HCT116 (cell line): ENCODE results near the gene DENND4A. TPM values are rescaled to one million over a fixed set of nuclear protein-coding genes. Genes with fewer than 3 reads are reported as not detected.

Experiments used
- ATAC-seq: fragments of 200-7000 bp; cut with Tn5 transposase; 2 replicates; pipeline ENCODE4 v1.9.1; 2020; ENCODE audit warnings: mild to moderate bottlenecking, moderate library complexity
- BruUV-seq: library from RNA; stranded (reverse); fragments of 400-500 nt; replicated peaks from 2 replicates; lab custom pipeline; 2021; lab: Mats Ljungman, UMichigan
- CTCF ChIA-PET: fragments of 300-600 bp; sonication (Branson Sonifier 250); formaldehyde crosslinking; loops from one replicate; lab custom pipeline; 2021; ENCODE audit warnings: antibody characterized with exemption; lab: Charles Lee
- POLR2A ChIA-PET: fragments of 300-600, 350-600 bp; sonication (Branson Sonifier 250); formaldehyde crosslinking; loops from one replicate; lab custom pipeline; 2021; ENCODE audit warnings: antibody characterized with exemption; lab: Charles Lee
- RAD21 ChIA-PET, 2 experiments: fragments of 300-600 bp; sonication (Branson Sonifier 250); formaldehyde crosslinking; loops; one replicate each; lab custom pipeline; 2023; ENCODE audit warnings: low total read pairs in 2 of 2; ENCODE audit not compliant: uncharacterized antibody in 2 of 2, unreplicated experiment in 2 of 2, low non-redundant PET in 1 of 2; lab: Charles Lee
- DNase-seq: peaks from one replicate; pipeline ENCODE4 v3.0.0-alpha.2; 2010; ENCODE audit warnings: low read depth, low spot score
- H2AFZ ChIP-seq: fragments of 200-600 bp; shearing (Covaris generic), sonication (generic); 2 replicates; pipeline ENCODE4 v1.6.1; 2017; ENCODE audit warnings: low read depth, mixed run types, mixed read lengths, antibody characterized with exemption, low read length; ENCODE audit not compliant: poor library complexity, severe bottlenecking
- H3K27ac ChIP-seq: 2 replicates; pipeline ENCODE4 v1.5.1; 2012; ENCODE audit warnings: low read depth, low read length
- H3K27me3 ChIP-seq: fragments of 200-600 bp; sonication (generic); 2 replicates; pipeline ENCODE4 v1.6.1; 2016; ENCODE audit warnings: mixed run types, low read length, mixed read lengths; ENCODE audit not compliant: insufficient read depth
- H3K36me3 ChIP-seq, 2 experiments: fragments of 200-500 bp in 1 of 2; fragments of 200-600 bp in 1 of 2; sonication (Bioruptor generic) in 1 of 2; sonication (generic) in 1 of 2; 2 replicates each; pipeline versions ENCODE4 v1.5.1 to v1.6.1; 2014 to 2016; ENCODE audit warnings: low read length in 2 of 2, inconsistent platforms in 1 of 2, mixed read lengths in 1 of 2, mixed run types in 1 of 2; ENCODE audit not compliant: insufficient read depth in 2 of 2, control insufficient read depth in 1 of 2
- H3K4me1 ChIP-seq, 2 experiments: fragments of 200-600 bp in 1 of 2; sonication (generic) in 1 of 2; 2 replicates each; pipeline versions ENCODE4 v1.5.1 to v1.6.1; 2012 to 2017; ENCODE audit warnings: low read length in 2 of 2, inconsistent platforms in 1 of 2, mild to moderate bottlenecking in 1 of 2, mixed read lengths in 1 of 2, mixed run types in 1 of 2, moderate library complexity in 1 of 2; ENCODE audit not compliant: insufficient read depth in 2 of 2, control insufficient read depth in 1 of 2
- H3K4me2 ChIP-seq: fragments of 200-600 bp; sonication (generic); 2 replicates; pipeline ENCODE4 v1.6.1; 2017; ENCODE audit warnings: mixed run types, low read length, mixed read lengths
- H3K4me3 ChIP-seq, 2 experiments: fragments of 200-600 bp in 1 of 2; sonication (generic) in 1 of 2; replicated peaks in 1 of 2; 2 replicates each; pipeline ENCODE4 v1.5.1; 2011 to 2016; ENCODE audit warnings: low read length in 2 of 2, control low read depth in 1 of 2, low read depth in 1 of 2, mild to moderate bottlenecking in 1 of 2, mixed read lengths in 1 of 2, mixed run types in 1 of 2
- H3K79me2 ChIP-seq: fragments of 200-600 bp; sonication (generic); 2 replicates; pipeline ENCODE4 v1.6.1; 2017; ENCODE audit warnings: mild to moderate bottlenecking, mixed run types, low read length, moderate library complexity, mixed read lengths; ENCODE audit not compliant: insufficient read depth
- H3K9ac ChIP-seq: fragments of 200-600 bp; sonication (generic); 2 replicates; pipeline ENCODE4 v1.6.1; 2016; ENCODE audit warnings: low read length, mixed read lengths
- H3K9me2 ChIP-seq: fragments of 200-600 bp; sonication (generic), shearing (Covaris generic); 2 replicates; pipeline ENCODE4 v1.6.1; 2017; ENCODE audit warnings: mixed run types, mild to moderate bottlenecking, moderate library complexity; ENCODE audit not compliant: insufficient read depth
- H3K9me3 ChIP-seq, 2 experiments: fragments of 200-500 bp in 1 of 2; fragments of 200-600 bp in 1 of 2; sonication (Bioruptor generic) in 1 of 2; sonication (generic) in 1 of 2; 2 replicates each; pipeline ENCODE4 v1.6.1; 2014 to 2017; ENCODE audit warnings: low read length in 2 of 2, mixed read lengths in 2 of 2, inconsistent platforms in 1 of 2, low read depth in 1 of 2, mild to moderate bottlenecking in 1 of 2, mixed run types in 1 of 2, moderate library complexity in 1 of 2; ENCODE audit not compliant: control insufficient read depth in 1 of 2, insufficient read depth in 1 of 2
- H4K20me1 ChIP-seq: fragments of 200-600 bp; sonication (generic), shearing (Covaris generic); 2 replicates; pipeline ENCODE4 v1.6.1; 2017; ENCODE audit warnings: mixed run types, mild to moderate bottlenecking, moderate library complexity; ENCODE audit not compliant: insufficient read depth
- CBX3 ChIP-seq: IDR thresholded peaks from 2 replicates; pipeline ENCODE4 v1.6.1; 2012; ENCODE audit warnings: low read depth
- CEBPB ChIP-seq: IDR thresholded peaks from 2 replicates; pipeline ENCODE4 v1.6.1; 2012; ENCODE audit warnings: low read depth
- ELF1 ChIP-seq: IDR thresholded peaks from 2 replicates; pipeline ENCODE4 v1.6.1; 2012; ENCODE audit warnings: low read depth, borderline replicate concordance
- EZH2phosphoT487 ChIP-seq: fragments of 200-600 bp; IDR thresholded peaks from 2 replicates; pipeline ENCODE4 v1.6.1; 2018; ENCODE audit warnings: antibody characterized with exemption, borderline replicate concordance
- JUND ChIP-seq: IDR thresholded peaks from 2 replicates; pipeline ENCODE4 v1.6.1; 2012
- POLR2A ChIP-seq: IDR thresholded peaks from 2 replicates; pipeline ENCODE4 v1.7.0; 2011; ENCODE audit warnings: borderline replicate concordance; ENCODE audit not compliant: insufficient read depth, insufficient read length; ENCODE audit errors: extremely low read depth
- RAD21 ChIP-seq: IDR thresholded peaks from 2 replicates; pipeline ENCODE4 v1.6.1; 2012; ENCODE audit warnings: low read depth, mild to moderate bottlenecking
- SIN3A ChIP-seq: IDR thresholded peaks from 2 replicates; pipeline ENCODE4 v1.6.1; 2012; ENCODE audit warnings: low read depth
- SP1 ChIP-seq: IDR thresholded peaks from 2 replicates; pipeline ENCODE4 v1.6.1; 2012; ENCODE audit warnings: low read depth
- SRF ChIP-seq: IDR thresholded peaks from 2 replicates; pipeline ENCODE4 v1.6.1; 2012; ENCODE audit warnings: low read depth
- TCF7L2 ChIP-seq: IDR thresholded peaks from 2 replicates; pipeline ENCODE4 v1.7.0; 2011; ENCODE audit warnings: borderline replicate concordance, inconsistent platforms; ENCODE audit not compliant: insufficient read depth, insufficient read length; ENCODE audit errors: extremely low read depth
- YY1 ChIP-seq: IDR thresholded peaks from 2 replicates; pipeline ENCODE4 v1.6.1; 2011; ENCODE audit warnings: low read length, low read depth, moderate library complexity, mild to moderate bottlenecking; ENCODE audit not compliant: insufficient replicate concordance; ENCODE audit errors: extremely low read depth
- ZFX ChIP-seq: fragments of 450-650 bp; IDR thresholded peaks from 2 replicates; pipeline ENCODE4 v1.6.1; 2017
- ZNF274 ChIP-seq: fragments of 200-500 bp; sonication (Bioruptor generic); IDR thresholded peaks from 2 replicates; pipeline ENCODE4 v1.6.1; 2014; ENCODE audit warnings: mild to moderate bottlenecking, low read depth, low read length, inconsistent platforms
- intact Hi-C: fragments of 100-400 bp; cut with micrococcal nuclease; formaldehyde crosslinking; loops from 2 replicates; pipeline ENCODE4 v1.10.0; 2022
- total RNA-seq: library from RNA; stranded (reverse); gene quantifications from one replicate; pipeline ENCODE4 v1.2.1, GENCODE V29; 2021; ENCODE audit not compliant: unreplicated experiment
- TF ChIP-seq, protein P1 (sequence below): IDR thresholded peaks from 2 replicates; pipeline ENCODE4 v1.6.1; 2012
- TF ChIP-seq, protein P2 (sequence below): IDR thresholded peaks from 2 replicates; pipeline ENCODE4 v1.6.1; 2012; ENCODE audit warnings: low read depth
- TF ChIP-seq, protein P3 (sequence below), 3 experiments: fragments of 200-600 bp in 1 of 3; sonication (generic) in 1 of 3; IDR thresholded peaks in 2 of 3; conservative IDR thresholded peaks in 1 of 3; 2 replicates each; pipeline ENCODE4 v1.5.1; 2012 to 2017; ENCODE audit warnings: low read depth in 2 of 3, low read length in 2 of 3, antibody characterized with exemption in 1 of 3, borderline replicate concordance in 1 of 3, control low read depth in 1 of 3, mild to moderate bottlenecking in 1 of 3, mixed read lengths in 1 of 3, mixed run types in 1 of 3, moderate library complexity in 1 of 3; ENCODE audit not compliant: insufficient read depth in 1 of 3
- TF ChIP-seq, protein P4 (sequence below): IDR thresholded peaks from 2 replicates; pipeline ENCODE4 v1.6.1; 2011; ENCODE audit warnings: mild to moderate bottlenecking, low read length, moderate library complexity; ENCODE audit not compliant: insufficient replicate concordance; ENCODE audit errors: extremely low read depth
- TF ChIP-seq, protein P5 (sequence below): IDR thresholded peaks from 2 replicates; pipeline ENCODE4 v1.6.1; 2012

Gene DENND4A
- total RNA-seq, 1 experiment from 2014 or later, result 9.1 TPM

DNA sequence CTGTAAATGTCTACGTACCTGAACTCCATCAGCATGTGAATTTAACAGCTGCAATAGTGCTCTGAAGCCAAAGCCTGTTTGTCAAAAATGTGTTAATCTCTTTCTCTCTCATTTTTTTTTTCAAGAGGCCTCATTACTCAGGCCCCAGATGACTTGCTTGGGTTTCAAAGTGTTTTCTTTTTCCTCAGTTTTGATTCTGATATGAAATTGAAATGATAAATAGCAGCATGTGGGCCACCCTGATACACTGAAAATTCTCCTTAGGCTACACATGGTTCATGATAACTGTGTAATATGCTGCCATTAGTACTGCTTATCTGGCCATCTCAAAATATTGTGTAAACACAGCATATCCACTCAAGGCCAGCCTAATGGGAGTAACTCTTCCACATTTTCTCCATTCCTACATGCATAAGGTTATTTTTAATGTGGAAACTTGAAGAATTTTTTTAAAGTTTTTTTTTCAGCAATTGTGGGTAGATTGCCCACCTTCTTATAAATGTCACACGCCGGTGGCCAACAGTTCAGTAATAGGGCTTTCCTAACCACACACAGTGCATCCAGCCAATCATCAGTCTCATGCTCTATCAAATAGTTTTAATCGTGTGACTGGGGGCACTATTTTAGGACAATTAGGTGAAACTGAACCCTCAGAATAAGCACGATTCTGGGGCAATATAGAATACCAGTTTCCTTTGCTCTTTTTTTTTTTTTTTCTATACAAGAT is 13.1 kb upstream of the DENND4A start:
- no peak for TF ChIP-seq ZNF274
- TF ChIP-seq, protein P1, sequence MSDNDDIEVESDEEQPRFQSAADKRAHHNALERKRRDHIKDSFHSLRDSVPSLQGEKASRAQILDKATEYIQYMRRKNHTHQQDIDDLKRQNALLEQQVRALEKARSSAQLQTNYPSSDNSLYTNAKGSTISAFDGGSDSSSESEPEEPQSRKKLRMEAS, result no peak
- no peak for TF ChIP-seq POLR2A
- TF ChIP-seq, protein P2, sequence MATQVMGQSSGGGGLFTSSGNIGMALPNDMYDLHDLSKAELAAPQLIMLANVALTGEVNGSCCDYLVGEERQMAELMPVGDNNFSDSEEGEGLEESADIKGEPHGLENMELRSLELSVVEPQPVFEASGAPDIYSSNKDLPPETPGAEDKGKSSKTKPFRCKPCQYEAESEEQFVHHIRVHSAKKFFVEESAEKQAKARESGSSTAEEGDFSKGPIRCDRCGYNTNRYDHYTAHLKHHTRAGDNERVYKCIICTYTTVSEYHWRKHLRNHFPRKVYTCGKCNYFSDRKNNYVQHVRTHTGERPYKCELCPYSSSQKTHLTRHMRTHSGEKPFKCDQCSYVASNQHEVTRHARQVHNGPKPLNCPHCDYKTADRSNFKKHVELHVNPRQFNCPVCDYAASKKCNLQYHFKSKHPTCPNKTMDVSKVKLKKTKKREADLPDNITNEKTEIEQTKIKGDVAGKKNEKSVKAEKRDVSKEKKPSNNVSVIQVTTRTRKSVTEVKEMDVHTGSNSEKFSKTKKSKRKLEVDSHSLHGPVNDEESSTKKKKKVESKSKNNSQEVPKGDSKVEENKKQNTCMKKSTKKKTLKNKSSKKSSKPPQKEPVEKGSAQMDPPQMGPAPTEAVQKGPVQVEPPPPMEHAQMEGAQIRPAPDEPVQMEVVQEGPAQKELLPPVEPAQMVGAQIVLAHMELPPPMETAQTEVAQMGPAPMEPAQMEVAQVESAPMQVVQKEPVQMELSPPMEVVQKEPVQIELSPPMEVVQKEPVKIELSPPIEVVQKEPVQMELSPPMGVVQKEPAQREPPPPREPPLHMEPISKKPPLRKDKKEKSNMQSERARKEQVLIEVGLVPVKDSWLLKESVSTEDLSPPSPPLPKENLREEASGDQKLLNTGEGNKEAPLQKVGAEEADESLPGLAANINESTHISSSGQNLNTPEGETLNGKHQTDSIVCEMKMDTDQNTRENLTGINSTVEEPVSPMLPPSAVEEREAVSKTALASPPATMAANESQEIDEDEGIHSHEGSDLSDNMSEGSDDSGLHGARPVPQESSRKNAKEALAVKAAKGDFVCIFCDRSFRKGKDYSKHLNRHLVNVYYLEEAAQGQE, result no peak
- TF ChIP-seq, protein P3, sequence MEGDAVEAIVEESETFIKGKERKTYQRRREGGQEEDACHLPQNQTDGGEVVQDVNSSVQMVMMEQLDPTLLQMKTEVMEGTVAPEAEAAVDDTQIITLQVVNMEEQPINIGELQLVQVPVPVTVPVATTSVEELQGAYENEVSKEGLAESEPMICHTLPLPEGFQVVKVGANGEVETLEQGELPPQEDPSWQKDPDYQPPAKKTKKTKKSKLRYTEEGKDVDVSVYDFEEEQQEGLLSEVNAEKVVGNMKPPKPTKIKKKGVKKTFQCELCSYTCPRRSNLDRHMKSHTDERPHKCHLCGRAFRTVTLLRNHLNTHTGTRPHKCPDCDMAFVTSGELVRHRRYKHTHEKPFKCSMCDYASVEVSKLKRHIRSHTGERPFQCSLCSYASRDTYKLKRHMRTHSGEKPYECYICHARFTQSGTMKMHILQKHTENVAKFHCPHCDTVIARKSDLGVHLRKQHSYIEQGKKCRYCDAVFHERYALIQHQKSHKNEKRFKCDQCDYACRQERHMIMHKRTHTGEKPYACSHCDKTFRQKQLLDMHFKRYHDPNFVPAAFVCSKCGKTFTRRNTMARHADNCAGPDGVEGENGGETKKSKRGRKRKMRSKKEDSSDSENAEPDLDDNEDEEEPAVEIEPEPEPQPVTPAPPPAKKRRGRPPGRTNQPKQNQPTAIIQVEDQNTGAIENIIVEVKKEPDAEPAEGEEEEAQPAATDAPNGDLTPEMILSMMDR (IDR thresholded peaks at IDR 0.05 in 2 of 3, conservative IDR thresholded peaks at IDR 0.05 in 1 of 3; ENCODE audit: borderline replicate concordance in 1 of 3, insufficient read depth in 1 of 3, low read depth in 2 of 3, low read length in 2 of 3), result no peak
- TF ChIP-seq TCF7L2, result no peak
- no peak for TF ChIP-seq SP1
- no peak for TF ChIP-seq JUND
- no peak for TF ChIP-seq SRF
- TF ChIP-seq ELF1, result no peak
- no peak for TF ChIP-seq SIN3A
- TF ChIP-seq CBX3, result no peak
- TF ChIP-seq RAD21, result no peak
- TF ChIP-seq ZFX, result no peak
- no peak for TF ChIP-seq EZH2phosphoT487
- no peak for TF ChIP-seq YY1
- no peak for TF ChIP-seq CEBPB
- TF ChIP-seq, protein P4, sequence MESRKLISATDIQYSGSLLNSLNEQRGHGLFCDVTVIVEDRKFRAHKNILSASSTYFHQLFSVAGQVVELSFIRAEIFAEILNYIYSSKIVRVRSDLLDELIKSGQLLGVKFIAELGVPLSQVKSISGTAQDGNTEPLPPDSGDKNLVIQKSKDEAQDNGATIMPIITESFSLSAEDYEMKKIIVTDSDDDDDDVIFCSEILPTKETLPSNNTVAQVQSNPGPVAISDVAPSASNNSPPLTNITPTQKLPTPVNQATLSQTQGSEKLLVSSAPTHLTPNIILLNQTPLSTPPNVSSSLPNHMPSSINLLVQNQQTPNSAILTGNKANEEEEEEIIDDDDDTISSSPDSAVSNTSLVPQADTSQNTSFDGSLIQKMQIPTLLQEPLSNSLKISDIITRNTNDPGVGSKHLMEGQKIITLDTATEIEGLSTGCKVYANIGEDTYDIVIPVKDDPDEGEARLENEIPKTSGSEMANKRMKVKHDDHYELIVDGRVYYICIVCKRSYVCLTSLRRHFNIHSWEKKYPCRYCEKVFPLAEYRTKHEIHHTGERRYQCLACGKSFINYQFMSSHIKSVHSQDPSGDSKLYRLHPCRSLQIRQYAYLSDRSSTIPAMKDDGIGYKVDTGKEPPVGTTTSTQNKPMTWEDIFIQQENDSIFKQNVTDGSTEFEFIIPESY, result no peak
- TF ChIP-seq, protein P5, sequence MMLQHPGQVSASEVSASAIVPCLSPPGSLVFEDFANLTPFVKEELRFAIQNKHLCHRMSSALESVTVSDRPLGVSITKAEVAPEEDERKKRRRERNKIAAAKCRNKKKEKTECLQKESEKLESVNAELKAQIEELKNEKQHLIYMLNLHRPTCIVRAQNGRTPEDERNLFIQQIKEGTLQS, result no peak
- Histone ChIP-seq H4K20me1 (no peaks in the 10 kb centered on the region), H3K9ac (no peak overlapping the region), H3K4me3 (no peak overlapping the region), H3K36me3 (no peaks in the 10 kb centered on the region), H3K79me2 (no peaks in the 10 kb centered on the region), H3K4me1 (no peaks in the 10 kb centered on the region), H3K27ac (no peak overlapping the region), H3K9me3 (no peaks in the 10 kb centered on the region), H3K9me2 (no peaks in the 10 kb centered on the region), H3K27me3 (no peaks in the 10 kb centered on the region), H3K4me2 (no peak overlapping the region), H2AFZ (no peak overlapping the region)
- CTCF ChIA-PET, result interaction anchor here (1.3 to 1.4 kb wide), 2 partner anchors 19 to 31 kb away, joined by 3 to 4 read pairs; no protein-coding TSS in a partner anchor
- POLR2A ChIA-PET, result no interaction called here
- RAD21 ChIA-PET, result no interaction called here
- DNase-seq, result no peak
- BruUV-seq, result no TSS peak
- ATAC-seq, result no peak
- intact Hi-C loops, result no loop called here
